HG03095 (cell line): ENCODE measurements around the gene C1orf159.
"Not testable (repeated sequence)": the region's sequence is repeated elsewhere in the genome, so short reads cannot be mapped to it uniquely, and the experiment has no call there.

Experiments
- ATAC-seq: cut with Tn5 transposase; IDR thresholded peaks from one replicate; pipeline ENCODE4 v1.9.1; 2021; ENCODE audit warnings: moderate library complexity; ENCODE audit not compliant: unreplicated experiment

C1orf159 gene

GRCh38 chr1:1115786-1116700 lies at the start of gene C1orf159:
C1orf159 (minus strand) TSS chr1:1116089; CDS start chr1:1091543, 24,546 bp downstream.
- ATAC-seq = peak; percentile 91

GRCh38 chr1:1165485-1165884 lies 49.6 kb upstream of the C1orf159 start:
- no peak for ATAC-seq

- ATAC-seq = no peak
These were observed 49.0 kb upstream of the C1orf159 start for GRCh38 chr1:1164701-1165451.

GRCh38 chr1:1164361-1164700 lies 48.4 kb upstream of the C1orf159 start:
- ATAC-seq = no peak

- ATAC-seq = no peak
These were observed 47.7 kb upstream of the C1orf159 start for GRCh38 chr1:1163538-1164070.

- ATAC-seq = no peak
These were observed 47.0 kb upstream of the C1orf159 start for GRCh38 chr1:1162597-1163537.

- ATAC-seq = no peak
These were observed 45.8 kb upstream of the C1orf159 start for GRCh38 chr1:1161683-1162079.

GRCh38 chr1:1161078-1161682 lies 45.3 kb upstream of the C1orf159 start:
- no peak for ATAC-seq

- ATAC-seq = no peak
These were observed 44.5 kb upstream of the C1orf159 start for GRCh38 chr1:1160281-1160930.

GRCh38 chr1:1157914-1158710 lies 42.2 kb upstream of the C1orf159 start:
- no peak for ATAC-seq

- no peak for ATAC-seq
These were observed 41.6 kb upstream of the C1orf159 start for GRCh38 chr1:1157426-1157913.

- no peak for ATAC-seq
These were observed 41.1 kb upstream of the C1orf159 start for GRCh38 chr1:1157033-1157365.

GRCh38 chr1:1156140-1157032 lies 40.5 kb upstream of the C1orf159 start:
- no peak for ATAC-seq

GRCh38 chr1:1155258-1155657 lies 39.4 kb upstream of the C1orf159 start:
- no peak for ATAC-seq

- no peak for ATAC-seq
These were observed 38.0 kb upstream of the C1orf159 start for GRCh38 chr1:1153874-1154273.

- ATAC-seq = not testable (repeated sequence)
These were observed 37.3 kb upstream of the C1orf159 start for GRCh38 chr1:1153215-1153614.

- ATAC-seq = not testable (repeated sequence)
These were observed 36.5 kb upstream of the C1orf159 start for GRCh38 chr1:1152431-1152830.

GRCh38 chr1:1151306-1151705 lies 35.4 kb upstream of the C1orf159 start:
- no peak for ATAC-seq
